GM23248 (cell line): Measurements from ENCODE around the gene SLC2A3.

Experiments used
- EZH2 ChIP-seq: fragments of 200-600 bp; sonication (generic); IDR thresholded peaks from 2 replicates; pipeline ENCODE4 v1.6.1; 2018; ENCODE audit warnings: antibody characterized with exemption, mild to moderate bottlenecking; ENCODE audit not compliant: insufficient read depth, poor library complexity, severe bottlenecking
- EZH2phosphoT487 ChIP-seq: fragments of 200-600 bp; sonication (generic); IDR thresholded peaks from 2 replicates; pipeline ENCODE4 v1.6.1; 2018; ENCODE audit warnings: antibody characterized with exemption, moderate library complexity, mild to moderate bottlenecking, low read depth; ENCODE audit not compliant: insufficient read depth

DNA sequence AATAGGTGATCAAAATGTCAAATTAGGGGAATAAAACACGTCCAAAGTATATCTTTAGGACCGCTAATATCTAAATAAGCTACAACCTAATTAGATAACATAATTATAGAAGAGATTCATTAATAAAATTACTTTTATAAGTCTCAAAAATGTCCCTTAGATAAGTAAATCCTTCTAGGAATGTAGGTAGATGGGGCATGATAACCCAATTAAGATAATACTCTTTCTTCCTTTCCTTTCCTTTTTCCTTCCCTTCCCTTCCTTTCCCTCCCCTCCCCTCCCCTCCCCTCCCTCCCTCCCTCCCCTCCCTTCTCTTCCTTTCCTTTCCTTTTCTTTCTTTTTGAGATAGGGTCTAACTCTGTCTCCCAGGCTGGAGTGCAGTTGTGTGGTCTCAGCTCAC, 11.0 kb upstream of the SLC2A3 start:
- TF ChIP-seq EZH2 (no peak), EZH2phosphoT487 (no peak)
